Right cardiac atrium (tissue), 5 donors: ENCODE data around the gene RPS10. TPM values are rescaled to one million over a fixed set of nuclear protein-coding genes. Genes with fewer than 3 reads are reported as not detected.
"Not testable (repeated sequence)": the region's sequence is repeated elsewhere in the genome, so short reads cannot be mapped to it uniquely, and the experiment has no call there.

Experiments
- ATAC-seq, 2 donors: fragments of 200-7000 bp; cut with Tn5 transposase; one replicate each; pipeline versions ENCODE4 v1.8.0 to v1.9.1; 2020; ENCODE audit warnings: moderate library complexity in 2 of 2, mild to moderate bottlenecking in 1 of 2
- DNase-seq, 3 donors: peaks; one replicate each; pipeline ENCODE4 v3.0.0-alpha.2; 2020
- H3K27ac ChIP-seq: one replicate; pipeline ENCODE4 v1.5.1; 2013; ENCODE audit warnings: mild to moderate bottlenecking, low read length, control low read depth, moderate library complexity
- H3K27me3 ChIP-seq: one replicate; pipeline ENCODE4 v1.6.1; 2013; ENCODE audit not compliant: control insufficient read depth, insufficient read depth
- H3K4me1 ChIP-seq: one replicate; pipeline ENCODE4 v1.6.1; 2013; ENCODE audit warnings: low read length; ENCODE audit not compliant: control insufficient read depth, insufficient read depth
- H3K4me3 ChIP-seq: one replicate; pipeline ENCODE4 v1.5.1; 2013; ENCODE audit warnings: low read length, control low read depth
- H3K9me3 ChIP-seq: one replicate; pipeline ENCODE4 v1.6.1; 2013; ENCODE audit warnings: low read length; ENCODE audit not compliant: control insufficient read depth
- WGBS: extraction: QIAGEN DNeasy Blood & Tissue Kit; methylation state at CpG from one replicate; pipeline ENCODE4 v1.1.7; 2013; 5-methylcytosine and 5-hydroxymethylcytosine counted together
- intact Hi-C, 4 donors: fragments of 100-400 bp; cut with DNase I; formaldehyde crosslinking; loops; one replicate each; pipeline versions ENCODE4 v1.11.0 to v1.14.0; 2022 to 2023
- polyA plus RNA-seq: library from polyadenylated mRNA; stranded (reverse); fragments of 200-250 nt; gene quantifications from one replicate; pipeline ENCODE4 v1.2.3, GENCODE V29; 2013
- total RNA-seq, 4 donors: library from RNA; stranded (reverse); fragmentation: NEBNext Ultra II Directional; extraction: Animal tissue kit (Norgen Biotek cat#: 25700); gene quantifications; one replicate each; pipeline ENCODE4 v1.2.1, GENCODE V29; 2021
- donor health status: healthy with polysubstance abuse.
- donor health status: DM: no; HTN: yes; CAD: no.
- donor health status: DM: no; HTN: no; CAD: no.
- donor health status: DM: no; HTN: yes; CAD: no; lungs with severe emphysema.
- donor health status: DM: yes; HTN: yes; CAD: no.

The RPS10 gene
- total and polyA plus RNA-seq, 5 donors = 730 to 1,117 (median 817) TPM

- Histone ChIP-seq H3K27ac (peak overlapping the region; percentile 28), H3K9me3 (no peaks in the 10 kb centered on the region), H3K4me3 (no peak overlapping the region), H3K4me1 (peaks cover 14% of the 10 kb centered on the region), H3K27me3 (no peaks in the 10 kb centered on the region)
- intact Hi-C loops = loop anchor here in 2 of 4 donors (10.0 kb wide), 2 partner anchors 49 to 59 kb away; no protein-coding TSS in a partner anchor
- WGBS = 58% methylated on average over 6 of the region's 6 CpGs
- no peak for DNase-seq
- ATAC-seq = peak in 1 of 2 donors; percentile 17
These were observed 42.1 kb downstream of the RPS10 start for GRCh38 chr6:34383656-34384320.

- no peak overlapping the region for H3K27ac ChIP-seq
- ATAC-seq = peak in 1 of 2 donors; percentile 27
These were observed 42.7 kb downstream of the RPS10 start for GRCh38 chr6:34383161-34383631.

GRCh38 chr6:34381081-34381480 lies 44.8 kb downstream of the RPS10 start:
- H3K27ac ChIP-seq = no peak overlapping the region
- no peak for ATAC-seq

More at GRCh38 chr6:34383161-34383631, 42.7 kb downstream of the RPS10 start:
- no peak for DNase-seq
- WGBS = 60% methylated on average over 3 of the region's 3 CpGs
- H3K4me3 ChIP-seq = no peak overlapping the region
- H3K9me3 ChIP-seq = no peaks in the 10 kb centered on the region
- H3K4me1 ChIP-seq = peaks cover 14% of the 10 kb centered on the region
- H3K27me3 ChIP-seq = no peaks in the 10 kb centered on the region
- intact Hi-C loops = loop anchor here in 2 of 4 donors (10.0 kb wide), 2 partner anchors 48 to 58 kb away; no protein-coding TSS in a partner anchor

GRCh38 chr6:34378470-34378869 lies 47.4 kb downstream of the RPS10 start:
- WGBS = 93% methylated on average over 2 of the region's 2 CpGs
- no peak for DNase-seq
- Histone ChIP-seq H3K4me3 (no peak overlapping the region), H3K27me3 (no peaks in the 10 kb centered on the region), H3K27ac (no peak overlapping the region), H3K4me1 (peaks cover 1% of the 10 kb centered on the region), H3K9me3 (no peaks in the 10 kb centered on the region)
- intact Hi-C loops = no loop called here
- no peak for ATAC-seq

More at GRCh38 chr6:34381081-34381480, 44.8 kb downstream of the RPS10 start:
- WGBS = 96% methylated on average over 5 of the region's 5 CpGs
- Histone ChIP-seq H3K4me1 (peaks cover 11% of the 10 kb centered on the region), H3K9me3 (no peaks in the 10 kb centered on the region), H3K27me3 (no peaks in the 10 kb centered on the region), H3K4me3 (no peak overlapping the region)
- no peak for DNase-seq
- intact Hi-C loops = loop anchor here in 2 of 4 donors (10.0 kb wide), 2 partner anchors 46 to 56 kb away; no protein-coding TSS in a partner anchor

- no peak for ATAC-seq
- Histone ChIP-seq H3K4me1 (peaks cover 2% of the 10 kb centered on the region), H3K9me3 (no peaks in the 10 kb centered on the region), H3K27ac (no peak overlapping the region), H3K27me3 (no peaks in the 10 kb centered on the region), H3K4me3 (no peak overlapping the region)
- WGBS = 96% methylated on average over 5 of the region's 5 CpGs
- intact Hi-C loops = no loop called here
- no peak for DNase-seq
These were observed 47.9 kb downstream of the RPS10 start for GRCh38 chr6:34377984-34378383.

- not testable (repeated sequence) for ATAC-seq
- WGBS = 75% methylated on average over 5 of the region's 5 CpGs
These were observed 48.3 kb downstream of the RPS10 start for GRCh38 chr6:34377571-34377970.

GRCh38 chr6:34375833-34376232 lies 50.0 kb downstream of the RPS10 start:
- 98% methylated on average over 5 of the region's 5 CpGs for WGBS
- Histone ChIP-seq H3K27me3 (no peaks in the 10 kb centered on the region), H3K4me1 (peaks cover 2% of the 10 kb centered on the region), H3K4me3 (no peak overlapping the region), H3K27ac (no peak overlapping the region), H3K9me3 (no peaks in the 10 kb centered on the region)
- ATAC-seq = no peak
- intact Hi-C loops = no loop called here
- DNase-seq = no peak

More at GRCh38 chr6:34377571-34377970, 48.3 kb downstream of the RPS10 start:
- H3K27ac ChIP-seq, H3K4me3 ChIP-seq, H3K9me3 ChIP-seq, H3K27me3 ChIP-seq, H3K4me1 ChIP-seq, intact Hi-C loops, DNase-seq: not testable (repeated sequence)

GRCh38 chr6:34374508-34374907 lies 51.4 kb downstream of the RPS10 start:
- H3K4me1 ChIP-seq = peaks cover 6% of the 10 kb centered on the region
- no peak for DNase-seq
- H3K4me3 ChIP-seq = no peak overlapping the region
- intact Hi-C loops = no loop called here
- ATAC-seq = no peak
- H3K27ac ChIP-seq = no peak overlapping the region
- WGBS = 40% methylated on average over 4 of the region's 4 CpGs
- H3K9me3 ChIP-seq = no peaks in the 10 kb centered on the region
- H3K27me3 ChIP-seq = no peaks in the 10 kb centered on the region

- ATAC-seq (no peak), DNase-seq (no peak)
- intact Hi-C loops = no loop called here
- Histone ChIP-seq H3K27ac (no peak overlapping the region), H3K27me3 (no peaks in the 10 kb centered on the region), H3K4me1 (peaks cover 6% of the 10 kb centered on the region), H3K9me3 (no peaks in the 10 kb centered on the region), H3K4me3 (no peak overlapping the region)
- WGBS = 42% methylated on average over 3 of the region's 3 CpGs
These were observed 51.8 kb downstream of the RPS10 start for GRCh38 chr6:34374069-34374468.

- intact Hi-C loops = no loop called here
- Histone ChIP-seq H3K4me3 (no peak overlapping the region), H3K27me3 (no peaks in the 10 kb centered on the region), H3K27ac (no peak overlapping the region), H3K4me1 (peaks cover 6% of the 10 kb centered on the region), H3K9me3 (no peaks in the 10 kb centered on the region)
- 94% methylated on average over 5 of the region's 5 CpGs for WGBS
- no peak for ATAC-seq
- DNase-seq = no peak
These were observed 52.4 kb downstream of the RPS10 start for GRCh38 chr6:34373511-34373910.

GRCh38 chr6:34371865-34372264 lies 54.0 kb downstream of the RPS10 start:
- intact Hi-C loops, H3K4me1 ChIP-seq, H3K9me3 ChIP-seq, H3K4me3 ChIP-seq, DNase-seq, H3K27me3 ChIP-seq, ATAC-seq, H3K27ac ChIP-seq: not testable (repeated sequence)
- WGBS = 97% methylated on average over 5 of the region's 5 CpGs
